ENCODE data around the gene ACKR3. TPM values are rescaled to one million over a fixed set of nuclear protein-coding genes. Genes with fewer than 3 reads are reported as not detected.

Gene ACKR3
- 1 to 10 TPM; 3.1 to 7.8 (median 5.9) TPM for polyA plus RNA-seq

GRCh38 chr2:236569573-236569973, at the start of gene ACKR3:
Gene ACKR3 (plus strand): TSS chr2:236569825. CDS start chr2:236580466, 10,641 bp downstream.
- Mint-ChIP-seq H3K27ac (peak within 1 kb of the TSS; percentile 62 to 93 (median 83)), H3K4me3 (peak within 1 kb of the TSS; percentile 54 to 95 (median 89)), H3K36me3 (peaks cover 0 to 15% (median 3%) of the 10 kb centered on the region in 3 donors), H3K9me3 (no peaks in the 10 kb centered on the region), H3K4me1 (peaks cover 43 to 45% of the 10 kb centered on the region in 2 donors), H3K27me3 (ENCODE audit: low read depth in 3 of 3) (peaks cover 0 to 5% (median 0%) of the 10 kb centered on the region in 3 donors)
- peak; percentile 80 to 83 (median 82) for DNase-seq

GRCh38 chr2:236521556-236521955, 48.1 kb upstream of the ACKR3 start:
- no peaks in the 10 kb centered on the region for H3K9me3 Mint-ChIP-seq
- no peak overlapping the region for H3K4me3 Mint-ChIP-seq
- peaks cover 2 to 9% (median 4%) of the 10 kb centered on the region in 3 donors for H3K27me3 Mint-ChIP-seq (ENCODE audit: low read depth in 3 of 3)
- peaks cover 0 to 1% of the 10 kb centered on the region in 2 donors for H3K4me1 Mint-ChIP-seq
- no peaks in the 10 kb centered on the region for H3K36me3 Mint-ChIP-seq
- no peak for DNase-seq
- peak overlapping the region in 2 of 6 donors; percentile 17 to 64 for H3K27ac Mint-ChIP-seq

- Mint-ChIP-seq H3K4me1 (peaks cover 0 to 1% of the 10 kb centered on the region in 2 donors), H3K36me3 (no peaks in the 10 kb centered on the region), H3K27ac (no peak overlapping the region), H3K9me3 (no peaks in the 10 kb centered on the region), H3K4me3 (no peak overlapping the region), H3K27me3 (ENCODE audit: low read depth in 3 of 3) (peaks cover 2 to 9% (median 8%) of the 10 kb centered on the region in 3 donors)
- no peak for DNase-seq
Observed at GRCh38 chr2:236523249-236523648, 46.4 kb upstream of the ACKR3 start.

GRCh38 chr2:236525411-236525997, 44.1 kb upstream of the ACKR3 start:
- Mint-ChIP-seq H3K4me3 (no peak overlapping the region), H3K36me3 (no peaks in the 10 kb centered on the region), H3K4me1 (peaks cover 0 to 1% of the 10 kb centered on the region in 2 donors), H3K27ac (no peak overlapping the region), H3K27me3 (ENCODE audit: low read depth in 3 of 3) (peaks cover 2 to 7% (median 4%) of the 10 kb centered on the region in 3 donors), H3K9me3 (no peaks in the 10 kb centered on the region)
- no peak for DNase-seq

- Mint-ChIP-seq H3K4me1 (no peaks in the 10 kb centered on the region), H3K27ac (no peak overlapping the region), H3K9me3 (no peaks in the 10 kb centered on the region), H3K27me3 (ENCODE audit: low read depth in 3 of 3) (peaks cover 3 to 4% (median 4%) of the 10 kb centered on the region in 3 donors), H3K36me3 (no peaks in the 10 kb centered on the region), H3K4me3 (no peak overlapping the region)
- DNase-seq = no peak
Observed at GRCh38 chr2:236526455-236527158, 43.0 kb upstream of the ACKR3 start.

- no peak overlapping the region for H3K4me3 Mint-ChIP-seq
- H3K27ac Mint-ChIP-seq = no peak overlapping the region
- DNase-seq = no peak
- no peaks in the 10 kb centered on the region for H3K9me3 Mint-ChIP-seq
- no peaks in the 10 kb centered on the region for H3K36me3 Mint-ChIP-seq
- H3K4me1 Mint-ChIP-seq = no peaks in the 10 kb centered on the region
- peaks cover 3 to 4% (median 4%) of the 10 kb centered on the region in 3 donors for H3K27me3 Mint-ChIP-seq (ENCODE audit: low read depth in 3 of 3)
Observed at GRCh38 chr2:236527159-236527630, 42.4 kb upstream of the ACKR3 start.

- DNase-seq = no peak
- H3K27ac Mint-ChIP-seq = peak overlapping the region in 1 of 6 donors; percentile 26
Observed at GRCh38 chr2:236529606-236530005, 40.0 kb upstream of the ACKR3 start.

GRCh38 chr2:236530512-236530911, 39.1 kb upstream of the ACKR3 start:
- Mint-ChIP-seq H3K36me3 (peaks cover 0 to 5% (median 0%) of the 10 kb centered on the region in 3 donors), H3K9me3 (peaks cover 0 to 2% (median 0%) of the 10 kb centered on the region in 6 donors), H3K27ac (no peak overlapping the region), H3K4me1 (peaks cover 7 to 8% of the 10 kb centered on the region in 2 donors), H3K4me3 (no peak overlapping the region), H3K27me3 (ENCODE audit: low read depth in 3 of 3) (peaks cover 0 to 4% (median 1%) of the 10 kb centered on the region in 3 donors)
- no peak for DNase-seq

More at GRCh38 chr2:236529606-236530005, 40.0 kb upstream of the ACKR3 start:
- Mint-ChIP-seq H3K27me3 (ENCODE audit: low read depth in 3 of 3) (peaks cover 0 to 4% (median 4%) of the 10 kb centered on the region in 3 donors), H3K9me3 (no peaks in the 10 kb centered on the region), H3K36me3 (peaks cover 0 to 5% (median 0%) of the 10 kb centered on the region in 3 donors), H3K4me3 (no peak overlapping the region), H3K4me1 (no peaks in the 10 kb centered on the region)

- DNase-seq = no peak
Observed at GRCh38 chr2:236531195-236531594, 38.4 kb upstream of the ACKR3 start.

GRCh38 chr2:236531996-236532395, 37.6 kb upstream of the ACKR3 start:
- DNase-seq = no peak
- no peak overlapping the region for H3K27ac Mint-ChIP-seq
- H3K4me1 Mint-ChIP-seq = peaks cover 22 to 23% of the 10 kb centered on the region in 2 donors
- peaks cover 0 to 2% (median 0%) of the 10 kb centered on the region in 6 donors for H3K9me3 Mint-ChIP-seq
- H3K27me3 Mint-ChIP-seq (ENCODE audit: low read depth in 3 of 3) = peaks cover 0 to 3% (median 0%) of the 10 kb centered on the region in 3 donors
- no peak overlapping the region for H3K4me3 Mint-ChIP-seq
- peaks cover 0 to 5% (median 0%) of the 10 kb centered on the region in 3 donors for H3K36me3 Mint-ChIP-seq

More at GRCh38 chr2:236531195-236531594, 38.4 kb upstream of the ACKR3 start:
- H3K36me3 Mint-ChIP-seq = peaks cover 0 to 5% (median 0%) of the 10 kb centered on the region in 3 donors
- no peak overlapping the region for H3K4me3 Mint-ChIP-seq
- H3K9me3 Mint-ChIP-seq = peaks cover 0 to 2% (median 0%) of the 10 kb centered on the region in 6 donors
- H3K27me3 Mint-ChIP-seq (ENCODE audit: low read depth in 3 of 3) = peaks cover 0 to 4% (median 1%) of the 10 kb centered on the region in 3 donors
- no peak overlapping the region for H3K27ac Mint-ChIP-seq
- H3K4me1 Mint-ChIP-seq = peaks cover 14 to 15% of the 10 kb centered on the region in 2 donors

- H3K36me3 Mint-ChIP-seq = peaks cover 0 to 5% (median 0%) of the 10 kb centered on the region in 3 donors
- peaks cover 0 to 2% (median 0%) of the 10 kb centered on the region in 6 donors for H3K9me3 Mint-ChIP-seq
- no peak for DNase-seq
- H3K4me3 Mint-ChIP-seq = no peak overlapping the region
- no peak overlapping the region for H3K27ac Mint-ChIP-seq
- peaks cover 0 to 5% (median 0%) of the 10 kb centered on the region in 3 donors for H3K27me3 Mint-ChIP-seq (ENCODE audit: low read depth in 3 of 3)
- peaks cover 30 to 36% of the 10 kb centered on the region in 2 donors for H3K4me1 Mint-ChIP-seq
Observed at GRCh38 chr2:236533343-236533742, 36.3 kb upstream of the ACKR3 start.

GRCh38 chr2:236535024-236535423, 34.6 kb upstream of the ACKR3 start:
- H3K4me1 Mint-ChIP-seq = peaks cover 47 to 53% of the 10 kb centered on the region in 2 donors
- peaks cover 0 to 2% (median 0%) of the 10 kb centered on the region in 6 donors for H3K9me3 Mint-ChIP-seq
- DNase-seq = no peak
- H3K4me3 Mint-ChIP-seq = peak overlapping the region in 2 of 5 donors; percentile 54 to 97
- H3K27ac Mint-ChIP-seq = peak overlapping the region in 4 of 6 donors; percentile 32 to 100 (median 88)
- H3K27me3 Mint-ChIP-seq (ENCODE audit: low read depth in 3 of 3) = peaks cover 0 to 5% (median 0%) of the 10 kb centered on the region in 3 donors
- peaks cover under 1 to 10% (median 5%) of the 10 kb centered on the region in 3 donors for H3K36me3 Mint-ChIP-seq

GRCh38 chr2:236536727-236537398, 32.8 kb upstream of the ACKR3 start:
- peak overlapping the region; percentile 93 to 100 (median 97) for H3K27ac Mint-ChIP-seq
- H3K36me3 Mint-ChIP-seq = peaks cover 13 to 21% (median 20%) of the 10 kb centered on the region in 3 donors
- peak overlapping the region; percentile 95 to 99 (median 97) for H3K4me3 Mint-ChIP-seq
- H3K27me3 Mint-ChIP-seq (ENCODE audit: low read depth in 3 of 3) = peaks cover 0 to 4% (median 0%) of the 10 kb centered on the region in 3 donors
- DNase-seq = peak; percentile 59 to 66 (median 62)
- H3K9me3 Mint-ChIP-seq = peaks cover 0 to 2% (median 0%) of the 10 kb centered on the region in 6 donors
- H3K4me1 Mint-ChIP-seq = peaks cover 65 to 71% of the 10 kb centered on the region in 2 donors
